B cell (primary cell): ENCODE measurements around the gene BEGAIN. TPM values are rescaled to one million over a fixed set of nuclear protein-coding genes. Genes with fewer than 3 reads are reported as not detected.

Source experiments
- ATAC-seq: fragments of 200-7000 bp; cut with Tn5 transposase; one replicate; pipeline ENCODE4 v1.10.0; 2021; ENCODE audit warnings: low read depth, mild to moderate bottlenecking, moderate number of reproducible peaks, moderate library complexity
- CTCF ChIA-PET: fragments of 350-600 bp; sonication (Branson Sonifier 250); formaldehyde crosslinking; loops from one replicate; lab custom pipeline; 2021; ENCODE audit warnings: antibody characterized with exemption, inconsistent platforms; lab: Charles Lee
- POLR2A ChIA-PET: fragments of 350-600 bp; sonication (Branson Sonifier 250); formaldehyde crosslinking; loops from one replicate; lab custom pipeline; 2021; ENCODE audit warnings: antibody characterized with exemption; lab: Charles Lee
- DNase-seq: peaks from one replicate; pipeline ENCODE4 v3.0.0; 2013
- H2AFZ ChIP-seq: 2 replicates; pipeline ENCODE4 v1.6.1; 2012; ENCODE audit warnings: mild to moderate bottlenecking, low read depth, low read length; ENCODE audit not compliant: insufficient read depth, poor library complexity, severe bottlenecking
- H3K27ac ChIP-seq, 2 donors: 1 replicate in 1 of 2; 2 replicates in 1 of 2; pipeline ENCODE4 v1.5.1; 2012 to 2013; ENCODE audit warnings: low read length in 2 of 2, mild to moderate bottlenecking in 2 of 2, moderate library complexity in 1 of 2
- H3K27me3 ChIP-seq, 4 experiments: fragments of 200-600 bp in 1 of 4; sonication (generic) in 1 of 4; replicated peaks in 1 of 4; 1 replicate in 2 of 4; 2 replicates in 2 of 4; pipeline versions ENCODE4 v1.6.1 to v1.7.0; 2013 to 2016; ENCODE audit warnings: low read length in 3 of 4, mild to moderate bottlenecking in 2 of 4, mixed read lengths in 1 of 4, moderate library complexity in 1 of 4; ENCODE audit not compliant: insufficient read depth in 4 of 4, control insufficient read depth in 3 of 4; ENCODE audit errors: control extremely low read depth in 1 of 4
- H3K36me3 ChIP-seq, 2 experiments: replicated peaks in 1 of 2; 1 replicate in 1 of 2; 2 replicates in 1 of 2; pipeline versions ENCODE4 v1.6.1 to v1.7.1; 2013; ENCODE audit warnings: low read length in 1 of 2; ENCODE audit not compliant: insufficient read depth in 2 of 2, control insufficient read depth in 1 of 2; ENCODE audit errors: control extremely low read depth in 1 of 2, extremely low read depth in 1 of 2
- H3K4me1 ChIP-seq, 2 donors: fragments of 200-600 bp in 1 of 2; sonication (generic) in 1 of 2; 1 replicate in 1 of 2; 2 replicates in 1 of 2; pipeline versions ENCODE4 v1.5.1 to v1.6.1; 2013 to 2017; ENCODE audit warnings: low read length in 2 of 2; ENCODE audit not compliant: control insufficient read depth in 2 of 2, insufficient read depth in 2 of 2
- H3K4me2 ChIP-seq: replicated peaks from 2 replicates; pipeline ENCODE3; 2012; ENCODE audit warnings: mild to moderate bottlenecking, low read depth, low read length; ENCODE audit not compliant: poor library complexity, severe bottlenecking
- H3K4me3 ChIP-seq, 5 experiments: fragments of 200-600 bp in 1 of 5; sonication (generic) in 1 of 5; 1 replicate in 3 of 5; 2 replicates in 2 of 5; pipeline versions ENCODE4 v1.5.1 to v1.7.0; 2011 to 2016; ENCODE audit warnings: low read length in 4 of 5, mild to moderate bottlenecking in 4 of 5, low read depth in 2 of 5, control low read depth in 1 of 5, moderate library complexity in 1 of 5; ENCODE audit not compliant: insufficient read depth in 1 of 5; ENCODE audit errors: control extremely low read depth in 1 of 5, extremely low read depth in 1 of 5
- H3K79me2 ChIP-seq: fragments of 200-600 bp; sonication (generic); one replicate; pipeline ENCODE4 v1.6.0; 2016; ENCODE audit warnings: low read length; ENCODE audit not compliant: control insufficient read depth, insufficient read depth
- H3K9ac ChIP-seq: fragments of 200-600 bp; sonication (generic); 2 replicates; pipeline ENCODE4 v1.6.1; 2017; ENCODE audit warnings: mild to moderate bottlenecking, low read length, moderate library complexity
- H3K9me3 ChIP-seq, 3 donors: one replicate each; pipeline versions ENCODE4 v1.6.1 to v1.7.1; 2013; ENCODE audit warnings: low read length in 2 of 3; ENCODE audit not compliant: control insufficient read depth in 2 of 3, insufficient read depth in 1 of 3; ENCODE audit errors: control extremely low read depth in 1 of 3
- H4K20me1 ChIP-seq: 2 replicates; pipeline ENCODE4 v1.6.0; 2012; ENCODE audit warnings: mild to moderate bottlenecking, low read length; ENCODE audit not compliant: insufficient read depth, control insufficient read depth, poor library complexity, severe bottlenecking
- H3K27ac Mint-ChIP-seq: one replicate; pipeline ENCODE4 v1.8.0; 2021; ENCODE audit warnings: mixed read lengths
- H3K27me3 Mint-ChIP-seq: one replicate; pipeline ENCODE4 v1.8.0; 2021; ENCODE audit warnings: mixed read lengths
- H3K4me1 Mint-ChIP-seq: one replicate; pipeline ENCODE4 v1.8.0; 2021; ENCODE audit warnings: mixed read lengths
- H3K4me3 Mint-ChIP-seq: one replicate; pipeline ENCODE4 v1.8.0; 2021; ENCODE audit warnings: mixed read lengths
- H3K9me3 Mint-ChIP-seq: one replicate; pipeline ENCODE4 v1.8.0; 2022; ENCODE audit warnings: mixed read lengths; ENCODE audit not compliant: insufficient read depth
- CTCF ChIP-seq: fragments of 200-600 bp; IDR thresholded peaks from one replicate; pipeline ENCODE4 v1.8.0; 2022; ENCODE audit warnings: antibody characterized with exemption, mild to moderate bottlenecking
- EZH2 ChIP-seq: IDR thresholded peaks from 2 replicates; pipeline ENCODE4 v1.6.1; 2012; ENCODE audit warnings: borderline replicate concordance, low read depth, mild to moderate bottlenecking, moderate library complexity, low read length; ENCODE audit not compliant: insufficient read depth, poor library complexity, severe bottlenecking
- WGBS: methylation state at CpG from one replicate; pipeline ENCODE4 v1.1.5; 2013; ENCODE audit warnings: missing lambda C conversion rate; ENCODE audit not compliant: insufficient coverage; 5-methylcytosine and 5-hydroxymethylcytosine counted together
- intact Hi-C: fragments of 100-400 bp; cut with micrococcal nuclease; formaldehyde crosslinking; loops from one replicate; pipeline ENCODE4 v1.10.0; 2022
- polyA plus RNA-seq: library from polyadenylated mRNA; depleted of rRNA; stranded (reverse); fragments of >200 nt; gene quantifications from 2 replicates; pipeline ENCODE4 v1.2.3, GENCODE V29; 2012
- total RNA-seq, 2 donors: library from RNA; stranded (reverse); fragments of 120-200 nt in 1 of 2; gene quantifications; 1 replicate in 1 of 2; 2 replicates in 1 of 2; pipeline versions ENCODE4 v1.2.3 to v1.2.4, GENCODE V29; 2013 to 2022

Gene BEGAIN
- total and polyA plus RNA-seq, 2 donors (not counting 1 experiment from before 2014, with no cell fraction given) = 4.9 TPM; not detected in 1

- no peak overlapping the region for H3K27ac ChIP-seq
- no peaks in the 10 kb centered on the region for H3K4me1 ChIP-seq
- Mint-ChIP-seq H3K4me3 (no peak overlapping the region), H3K27me3 (peaks cover 8% of the 10 kb centered on the region), H3K4me1 (no peaks in the 10 kb centered on the region), H3K9me3 (no peaks in the 10 kb centered on the region), H3K27ac (no peak overlapping the region)
- H3K79me2 ChIP-seq = no peaks in the 10 kb centered on the region
- intact Hi-C loops = no loop called here
- H3K27me3 ChIP-seq = peaks cover 0 to 4% (median 0%) of the 10 kb centered on the region in 4 experiments
- H3K4me3 ChIP-seq = no peak overlapping the region
- no peak overlapping the region for H2AFZ ChIP-seq
- H3K9me3 ChIP-seq = no peaks in the 10 kb centered on the region
- TF ChIP-seq EZH2 (no peak), CTCF (no peak)
- H4K20me1 ChIP-seq = no peaks in the 10 kb centered on the region
- no peak overlapping the region for H3K9ac ChIP-seq
- DNase-seq = no peak
- WGBS = 89% methylated on average over 11 of the region's 11 CpGs
- ChIA-PET CTCF (no interaction called here), POLR2A (no interaction called here)
- no peak for ATAC-seq
- H3K36me3 ChIP-seq = no peaks in the 10 kb centered on the region
- H3K4me2 ChIP-seq = no peak overlapping the region
Measured at GRCh38 chr14:100634026-100634425, 46.8 kb upstream of the BEGAIN start.

GRCh38 chr14:100633406-100633805 lies 46.2 kb upstream of the BEGAIN start:
- H3K4me2 ChIP-seq = no peak overlapping the region
- H3K9me3 ChIP-seq = no peaks in the 10 kb centered on the region
- Mint-ChIP-seq H3K9me3 (no peaks in the 10 kb centered on the region), H3K4me3 (no peak overlapping the region), H3K27ac (no peak overlapping the region), H3K4me1 (no peaks in the 10 kb centered on the region), H3K27me3 (peaks cover 8% of the 10 kb centered on the region)
- no peak overlapping the region for H3K4me3 ChIP-seq
- no peak overlapping the region for H3K27ac ChIP-seq
- peaks cover 0 to 4% (median 0%) of the 10 kb centered on the region in 4 experiments for H3K27me3 ChIP-seq
- ATAC-seq = no peak
- no peak for DNase-seq
- TF ChIP-seq CTCF = no peak
- TF ChIP-seq EZH2 = no peak
- 96% methylated on average over 9 of the region's 10 CpGs for WGBS
- H3K9ac ChIP-seq = no peak overlapping the region
- ChIA-PET CTCF (no interaction called here), POLR2A (no interaction called here)
- intact Hi-C loops = no loop called here
- H3K79me2 ChIP-seq = no peaks in the 10 kb centered on the region
- no peaks in the 10 kb centered on the region for H3K36me3 ChIP-seq
- no peaks in the 10 kb centered on the region for H4K20me1 ChIP-seq
- no peaks in the 10 kb centered on the region for H3K4me1 ChIP-seq
- H2AFZ ChIP-seq = no peak overlapping the region
